ENCODE measurements around the gene ANKDD1B. TPM values are rescaled to one million over a fixed set of nuclear protein-coding genes. Genes with fewer than 3 reads are reported as not detected.

The ANKDD1B gene
- total RNA-seq, 2 experiments from 2014 or later = not detected

GRCh38 chr5:75717082-75717922 lies 106.0 kb downstream of the ANKDD1B start, which contains the start of gene POC5:
Gene POC5 (minus strand): TSS chr5:75717437. CDS start chr5:75712937, 4,500 bp downstream.
- Mint-ChIP-seq H3K9me3 (no peaks in the 10 kb centered on the region), H3K36me3 (peaks cover 21% of the 10 kb centered on the region), H3K27ac (peak within 1 kb of the TSS; percentile 99), H3K27me3 (no peaks in the 10 kb centered on the region), H3K4me1 (ENCODE audit: low read depth) (peaks cover 28% of the 10 kb centered on the region), H3K4me3 (peak within 1 kb of the TSS; percentile 98)
- peak; percentile 99 for DNase-seq
- intact Hi-C loops (cut with micrococcal nuclease) = loop anchor here (1.0 to 10.0 kb wide), 8 partner anchors 48 to 953 kb away; partner anchors contain the start of genes CERT1, GFM2, NSA2 and POLK
- CTCF ChIA-PET = interaction anchor here (0.6 to 1.7 kb wide), 7 partner anchors 34 to 761 kb away, joined by 3 to 7 read pairs (median 6); partner anchors contain the start of genes ANKRD31 and HMGCR
- POLR2A ChIA-PET = interaction anchor here (0.6 to 1.6 kb wide), 7 partner anchors 10 to 1087 kb away, joined by 3 to 9 read pairs (median 5); partner anchors contain the start of genes ANKRD31 and HMGCR

- H3K4me1 Mint-ChIP-seq (ENCODE audit: low read depth) = peaks cover 9% of the 10 kb centered on the region
- H3K36me3 Mint-ChIP-seq = peaks cover 4% of the 10 kb centered on the region
- ChIA-PET CTCF (no interaction called here), POLR2A (no interaction called here)
- H3K27ac Mint-ChIP-seq = no peak overlapping the region
- H3K9me3 Mint-ChIP-seq = peaks cover 2% of the 10 kb centered on the region
- no peak overlapping the region for H3K4me3 Mint-ChIP-seq
- DNase-seq = no peak
- no peaks in the 10 kb centered on the region for H3K27me3 Mint-ChIP-seq
- intact Hi-C loops (cut with micrococcal nuclease) = no loop called here
Observed at GRCh38 chr5:75720882-75721281, 109.6 kb downstream of the ANKDD1B start.

Other genes with a start within 250 kb of the ANKDD1B start
- gene CERT1, start 99.8 kb upstream of the ANKDD1B start, total RNA-seq = 10 to 100 TPM; 32.3 to 34.4 TPM
- 10 to 100 TPM; 33.9 to 36.5 TPM for gene POLK, start 99.6 kb upstream of the ANKDD1B start, total RNA-seq
- gene POC5, start 106.0 kb downstream of the ANKDD1B start, total RNA-seq = 10 to 100 TPM; 20.7 to 21.8 TPM